Brain microvascular endothelial cell (primary cell): ENCODE data around the gene B4GALT6.
A peak's percentile ranks its signal among the peaks of the same experiment; 100 is the strongest.

ENCODE experiments used
- DNase-seq: peaks from one replicate; pipeline ENCODE4 v3.0.0-alpha.2; 2020
- H3K27ac ChIP-seq: fragments of 250-450 bp; sonication (Bioruptor Pico); 2 replicates; pipeline ENCODE4 v1.5.1; 2020; ENCODE audit warnings: mild to moderate bottlenecking, moderate library complexity
- H3K27me3 ChIP-seq: fragments of 250-450 bp; sonication (Bioruptor Pico); replicated peaks from 2 replicates; pipeline ENCODE4 v1.5.1; 2020; ENCODE audit warnings: mild to moderate bottlenecking
- H3K36me3 ChIP-seq: fragments of 250-450 bp; sonication (Bioruptor Pico); replicated peaks from 2 replicates; pipeline ENCODE4 v1.5.1; 2020; ENCODE audit warnings: mild to moderate bottlenecking
- H3K4me3 ChIP-seq: 2 replicates; pipeline ENCODE4 v1.5.1; 2011; ENCODE audit warnings: low read depth, mild to moderate bottlenecking, control low read depth, low read length, moderate library complexity
- CTCF ChIP-seq: IDR thresholded peaks from 2 replicates; pipeline ENCODE4 v1.5.1; 2011; ENCODE audit warnings: low read depth, mild to moderate bottlenecking, moderate library complexity, low read length, control low read depth, inconsistent platforms; ENCODE audit errors: missing control alignments
- in situ Hi-C: cut with HindIII; loops from 2 replicates; pipeline ENCODE4 v1.10.0; 2017; ENCODE audit warnings: low sequenced_read_pairs, low pct_ligation_motif_present

B4GALT6 gene

DNA sequence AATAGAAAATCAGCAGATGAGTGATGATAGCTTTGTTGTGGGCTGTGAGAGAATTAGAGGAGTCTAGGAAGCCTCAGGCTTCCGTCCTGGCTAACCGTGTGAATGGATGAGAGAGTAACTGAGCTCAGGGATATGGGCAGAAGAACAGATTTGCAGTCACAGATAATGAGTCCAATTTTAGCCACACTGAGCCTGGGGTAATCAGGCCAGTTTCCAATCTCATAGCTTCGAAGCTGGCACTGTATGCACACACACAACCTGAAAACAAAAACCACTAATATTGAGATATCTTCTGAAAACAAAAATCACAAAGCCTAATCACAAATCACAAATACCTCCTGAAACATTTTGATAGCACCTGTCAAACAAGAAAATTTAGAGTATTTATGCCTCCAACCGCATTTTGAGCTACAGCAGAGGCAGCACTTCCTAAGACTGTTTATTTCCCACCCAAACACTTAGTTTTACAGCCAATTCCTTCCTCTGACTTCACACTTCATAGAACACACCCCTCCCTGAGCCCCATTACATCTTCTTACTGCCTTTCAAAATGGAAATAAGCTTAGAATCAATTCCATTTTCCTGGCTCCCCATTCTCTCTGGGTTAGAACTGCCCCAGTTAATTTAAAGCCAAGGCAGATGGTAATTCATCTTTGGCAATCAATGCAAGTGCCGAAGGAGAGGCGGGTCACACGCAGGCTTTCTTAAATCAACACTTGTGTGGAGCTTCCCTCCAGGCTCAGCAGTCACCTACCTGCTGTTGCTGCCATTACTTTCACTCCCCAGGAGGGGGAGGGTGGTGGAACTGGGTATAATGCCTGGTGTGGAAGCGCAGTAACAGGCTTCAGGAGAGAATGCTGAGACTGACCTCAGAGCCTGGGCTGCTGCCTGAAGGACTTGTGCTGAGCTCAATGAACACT is 73.8 kb downstream of the B4GALT6 start:
- TF ChIP-seq CTCF, result peak; percentile 53

GRCh38 chr18:31609886-31610285 is 74.5 kb downstream of the B4GALT6 start:
- no peaks in the 10 kb centered on the region for H3K36me3 ChIP-seq
- no peak for DNase-seq
- no peaks in the 10 kb centered on the region for H3K27me3 ChIP-seq
- in situ Hi-C loops, result no loop called here
- no peak for TF ChIP-seq CTCF
- H3K4me3 ChIP-seq, result no peak overlapping the region
- no peak overlapping the region for H3K27ac ChIP-seq

More for the DNA sequence above, 73.8 kb downstream of the B4GALT6 start:
- Histone ChIP-seq H3K36me3 (no peaks in the 10 kb centered on the region), H3K4me3 (no peak overlapping the region), H3K27me3 (no peaks in the 10 kb centered on the region), H3K27ac (no peak overlapping the region)
- in situ Hi-C loops, result no loop called here
- no peak for DNase-seq

- TF ChIP-seq CTCF, result no peak
- in situ Hi-C loops, result no loop called here
- Histone ChIP-seq H3K36me3 (no peaks in the 10 kb centered on the region), H3K4me3 (no peak overlapping the region), H3K27ac (no peak overlapping the region), H3K27me3 (no peaks in the 10 kb centered on the region)
- DNase-seq, result no peak
Measured at GRCh38 chr18:31607384-31607783, 77.0 kb downstream of the B4GALT6 start.

DNA sequence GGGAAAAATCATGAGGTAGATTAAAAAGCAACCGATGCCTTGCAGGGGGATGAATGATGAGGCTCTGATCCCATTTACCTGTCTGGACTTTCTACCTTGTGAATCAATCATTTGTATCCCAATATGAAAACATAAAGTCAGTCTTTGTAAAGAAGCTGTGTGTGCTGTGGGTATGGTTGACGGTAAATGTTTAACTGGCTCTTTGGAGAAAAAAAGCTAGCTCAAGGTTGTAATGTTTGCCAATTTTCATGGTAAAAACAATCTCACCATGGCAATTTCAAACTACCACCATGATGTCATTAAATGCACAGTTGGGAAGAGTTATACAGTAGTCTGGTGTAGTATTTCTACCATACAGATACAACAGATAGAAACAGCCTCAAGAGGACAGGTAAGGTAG is 78.1 kb downstream of the B4GALT6 start:
- no peak for TF ChIP-seq CTCF
- Histone ChIP-seq H3K4me3 (no peak overlapping the region), H3K27me3 (no peaks in the 10 kb centered on the region), H3K36me3 (no peaks in the 10 kb centered on the region), H3K27ac (no peak overlapping the region)
- in situ Hi-C loops, result no loop called here
- DNase-seq, result no peak

GRCh38 chr18:31603315-31603714 is 81.1 kb downstream of the B4GALT6 start:
- H3K27ac ChIP-seq, result no peak overlapping the region
- H3K27me3 ChIP-seq, result no peaks in the 10 kb centered on the region
- no peak for DNase-seq
- H3K36me3 ChIP-seq, result no peaks in the 10 kb centered on the region
- in situ Hi-C loops, result no loop called here
- no peak for TF ChIP-seq CTCF
- H3K4me3 ChIP-seq, result no peak overlapping the region
